A549 (cell line): ENCODE data around the gene NUDT2. TPM values are rescaled to one million over a fixed set of nuclear protein-coding genes. Genes with fewer than 3 reads are reported as not detected.
A peak's percentile ranks its signal among the peaks of the same experiment; 100 is the strongest.

Experiments
- ATAC-seq, 2 experiments: fragments of 200-7000 bp in 1 of 2; fragments of >200 bp in 1 of 2; cut with Nextera tagmentation in 1 of 2; cut with Tn5 transposase in 1 of 2; 3 replicates each; pipeline versions ENCODE4 v1.8.0 to v1.9.1; 2018 to 2020; ENCODE audit warnings: mild to moderate bottlenecking in 1 of 2, moderate library complexity in 1 of 2
- CTCF ChIA-PET: fragments of 300-600 bp; sonication (Branson Sonifier 250); formaldehyde crosslinking; extraction: SDS; loops from one replicate; lab custom pipeline; 2021; ENCODE audit warnings: antibody characterized with exemption, inconsistent platforms; lab: Yijun Ruan, JAX
- POLR2A ChIA-PET: fragments of 350-600 bp; formaldehyde crosslinking; extraction: SDS; loops from one replicate; lab custom pipeline; 2021; ENCODE audit warnings: antibody characterized with exemption, inconsistent platforms; lab: Yijun Ruan, JAX
- DNase-seq, 2 experiments: peaks; one replicate each; pipeline versions ENCODE4 v3.0.0 to v3.0.0-alpha.2; 2011 to 2016; ENCODE audit warnings: low read depth in 1 of 2, low spot score in 1 of 2
- FAIRE-seq: peaks from 2 replicates; lab custom pipeline; 2011; peaks lifted over from hg19 to GRCh38; lab: Jason Lieb, UNC
- H3K27ac ChIP-seq, 2 experiments: fragments of >200 bp; sonication (Bioruptor Twin); formaldehyde crosslinking; 3 replicates each; pipeline ENCODE4 v1.5.1; 2016 to 2017
- H3K4me1 ChIP-seq: fragments of >200 bp; sonication (Bioruptor Twin); formaldehyde crosslinking; 3 replicates; pipeline ENCODE4 v1.6.1; 2016
- H3K4me2 ChIP-seq: fragments of >200 bp; sonication (Bioruptor Twin); formaldehyde crosslinking; 3 replicates; pipeline ENCODE4 v1.6.1; 2016
- H3K4me3 ChIP-seq: fragments of >200 bp; sonication (Bioruptor Twin); formaldehyde crosslinking; 3 replicates; pipeline ENCODE4 v1.5.1; 2016
- H3K9me3 ChIP-seq: fragments of >200 bp; sonication (Bioruptor Twin); formaldehyde crosslinking; 3 replicates; pipeline ENCODE4 v1.6.1; 2016
- CEBPB ChIP-seq, 2 experiments: fragments of >200 bp in 1 of 2; sonication (Bioruptor Twin) in 1 of 2; formaldehyde crosslinking in 1 of 2; IDR thresholded peaks; 2 replicates each; pipeline ENCODE4 v1.6.1; 2012 to 2016
- EHF ChIP-seq: fragments of 250-450 bp; sonication (Bioruptor Pico); IDR thresholded peaks from 2 replicates; pipeline ENCODE4 v1.5.0; 2020; ENCODE audit warnings: mild to moderate bottlenecking
- EP300 ChIP-seq, 2 experiments: fragments of >200 bp; sonication (Bioruptor Twin); formaldehyde crosslinking; IDR thresholded peaks; 2 replicates in 1 of 2; 3 replicates in 1 of 2; pipeline ENCODE4 v1.6.1; 2016 to 2017
- ESRRA ChIP-seq: fragments of 150-350 bp; IDR thresholded peaks from 2 replicates; pipeline ENCODE4 v1.6.1; 2014; ENCODE audit warnings: mild to moderate bottlenecking, low read length, borderline replicate concordance
- FOSB ChIP-seq: fragments of 250-450 bp; sonication (Bioruptor Pico); IDR thresholded peaks from 2 replicates; pipeline ENCODE4 v1.5.0; 2020; ENCODE audit warnings: mild to moderate bottlenecking, moderate library complexity
- FOXS1 ChIP-seq: fragments of 250-450 bp; sonication (Bioruptor Pico); IDR thresholded peaks from 2 replicates; pipeline ENCODE4 v1.5.0; 2020; ENCODE audit warnings: mild to moderate bottlenecking, moderate library complexity
- HDAC2 ChIP-seq: fragments of 200-600 bp; sonication (generic); IDR thresholded peaks from 2 replicates; pipeline ENCODE4 v1.6.1; 2016
- HEYL ChIP-seq: fragments of 250-450 bp; sonication (Bioruptor Pico); IDR thresholded peaks from 2 replicates; pipeline ENCODE4 v1.8.0; 2021; ENCODE audit warnings: mild to moderate bottlenecking, moderate library complexity
- JUN ChIP-seq, 2 experiments: fragments of >200 bp; sonication (Bioruptor Twin); formaldehyde crosslinking; IDR thresholded peaks; 2 replicates in 1 of 2; 3 replicates in 1 of 2; pipeline ENCODE4 v1.6.1; 2016 to 2017
- MAFK ChIP-seq: fragments of 450-650 bp; IDR thresholded peaks from 2 replicates; pipeline ENCODE4 v1.6.1; 2014; ENCODE audit not compliant: partially characterized antibody
- NPAS2 ChIP-seq: fragments of 250-450 bp; sonication (Bioruptor Pico); IDR thresholded peaks from 2 replicates; pipeline ENCODE4 v1.8.0; 2022; ENCODE audit warnings: mild to moderate bottlenecking, moderate library complexity, borderline replicate concordance
- PBX3 ChIP-seq: IDR thresholded peaks from 2 replicates; pipeline ENCODE4 v1.6.1; 2012
- PHF8 ChIP-seq: fragments of 200-600 bp; sonication (generic); IDR thresholded peaks from 2 replicates; pipeline ENCODE4 v1.6.1; 2016; ENCODE audit warnings: low read depth, mild to moderate bottlenecking, antibody characterized with exemption, moderate library complexity, borderline replicate concordance
- RAD21 ChIP-seq, 2 experiments: fragments of >200 bp in 1 of 2; sonication (Bioruptor Twin) in 1 of 2; formaldehyde crosslinking in 1 of 2; IDR thresholded peaks in 1 of 2; conservative IDR thresholded peaks in 1 of 2; 2 replicates in 1 of 2; 3 replicates in 1 of 2; pipeline ENCODE4 v1.6.1; 2012 to 2018; ENCODE audit warnings: inconsistent platforms in 1 of 2
- RCOR1 ChIP-seq: fragments of 150-350 bp; IDR thresholded peaks from 2 replicates; pipeline ENCODE4 v1.6.1; 2014; ENCODE audit warnings: antibody characterized with exemption, low read length, low read depth
- RNF2 ChIP-seq: fragments of 200-600 bp; sonication (generic); IDR thresholded peaks from 2 replicates; pipeline ENCODE4 v1.6.1; 2016; ENCODE audit warnings: low read depth, mild to moderate bottlenecking, antibody characterized with exemption, moderate library complexity, borderline replicate concordance
- SMC3 ChIP-seq: fragments of >200 bp; sonication (Bioruptor Twin); formaldehyde crosslinking; IDR thresholded peaks from 3 replicates; pipeline ENCODE4 v1.6.1; 2018; ENCODE audit warnings: inconsistent platforms
- SREBF2 ChIP-seq: fragments of 450-650 bp; IDR thresholded peaks from 2 replicates; pipeline ENCODE4 v1.6.1; 2014; ENCODE audit warnings: mild to moderate bottlenecking, moderate library complexity
- TP53 ChIP-seq: fragments of 250-450 bp; sonication (Bioruptor Pico); IDR thresholded peaks from 2 replicates; pipeline ENCODE4 v1.5.0; 2021; ENCODE audit warnings: mild to moderate bottlenecking, moderate library complexity
- whole genome bisulfite sequencing: methylation state at CpG from one replicate; pipeline ENCODE4 v1.1.6; 2017; ENCODE audit errors: missing lambda C conversion rate; 5-methylcytosine and 5-hydroxymethylcytosine counted together
- polyA plus RNA-seq, 4 experiments: library from polyadenylated mRNA; depleted of rRNA in 3 of 4; stranded (reverse); fragments of >200 nt; fragmentation: RNase III in 1 of 4; extraction: RNeasy Plus Mini Kit Qiagen cat#74134 plus additional on column Dnase treatment in 1 of 4; gene quantifications; 2 replicates in 3 of 4; 3 replicates in 1 of 4; pipeline ENCODE4 v1.2.3, GENCODE V29; 2011 to 2017
- TF ChIP-seq, protein P1 (sequence below): fragments of 250-450 bp; sonication (Bioruptor Pico); IDR thresholded peaks from 2 replicates; pipeline ENCODE4 v1.5.0; 2021; ENCODE audit warnings: mild to moderate bottlenecking, moderate library complexity, borderline replicate concordance
- TF ChIP-seq, protein P2 (sequence below): fragments of >200 bp; sonication (Bioruptor Twin); formaldehyde crosslinking; IDR thresholded peaks from 3 replicates; pipeline ENCODE4 v1.5.1; 2016

NUDT2 gene
- polyA plus RNA-seq, 2 of the 4 experiments (the other 2 are of a cell fraction) = 25.5 to 26.4 TPM

- Histone ChIP-seq H3K27ac (no peak overlapping the region), H3K4me3 (no peak overlapping the region), H3K4me1 (peaks cover 6% of the 10 kb centered on the region; the same call in 2 of the 3 replicates), H3K9me3 (no peaks in the 10 kb centered on the region), H3K4me2 (no peak overlapping the region)
- ChIA-PET POLR2A (no interaction called here), CTCF (no interaction called here)
- FAIRE-seq = no peak
- no peak for ATAC-seq
- TF ChIP-seq FOXS1 = no peak
- TF ChIP-seq CEBPB (IDR thresholded peaks at IDR 0.05) = no peak
- TF ChIP-seq RAD21 (conservative IDR thresholded peaks at IDR 0.05 in 1 of 2, IDR thresholded peaks at IDR 0.05 in 1 of 2) = no peak
- TF ChIP-seq EHF (CRISPR knock-in tag) = no peak
- TF ChIP-seq, protein P1, sequence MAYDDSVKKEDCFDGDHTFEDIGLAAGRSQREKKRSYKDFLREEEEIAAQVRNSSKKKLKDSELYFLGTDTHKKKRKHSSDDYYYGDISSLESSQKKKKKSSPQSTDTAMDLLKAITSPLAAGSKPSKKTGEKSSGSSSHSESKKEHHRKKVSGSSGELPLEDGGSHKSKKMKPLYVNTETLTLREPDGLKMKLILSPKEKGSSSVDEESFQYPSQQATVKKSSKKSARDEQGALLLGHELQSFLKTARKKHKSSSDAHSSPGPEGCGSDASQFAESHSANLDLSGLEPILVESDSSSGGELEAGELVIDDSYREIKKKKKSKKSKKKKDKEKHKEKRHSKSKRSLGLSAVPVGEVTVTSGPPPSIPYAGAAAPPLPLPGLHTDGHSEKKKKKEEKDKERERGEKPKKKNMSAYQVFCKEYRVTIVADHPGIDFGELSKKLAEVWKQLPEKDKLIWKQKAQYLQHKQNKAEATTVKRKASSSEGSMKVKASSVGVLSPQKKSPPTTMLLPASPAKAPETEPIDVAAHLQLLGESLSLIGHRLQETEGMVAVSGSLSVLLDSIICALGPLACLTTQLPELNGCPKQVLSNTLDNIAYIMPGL = no peak
- TF ChIP-seq PBX3 = no peak
- TF ChIP-seq HEYL = no peak
- no peak for TF ChIP-seq HDAC2
- TF ChIP-seq MAFK = no peak
- TF ChIP-seq SMC3 = no peak
- no peak for TF ChIP-seq JUN (IDR thresholded peaks at IDR 0.05)
- no peak for TF ChIP-seq ESRRA
- no peak for TF ChIP-seq RCOR1
- TF ChIP-seq FOSB (CRISPR knock-in tag) = no peak
- no peak for TF ChIP-seq PHF8
- TF ChIP-seq, protein P2, sequence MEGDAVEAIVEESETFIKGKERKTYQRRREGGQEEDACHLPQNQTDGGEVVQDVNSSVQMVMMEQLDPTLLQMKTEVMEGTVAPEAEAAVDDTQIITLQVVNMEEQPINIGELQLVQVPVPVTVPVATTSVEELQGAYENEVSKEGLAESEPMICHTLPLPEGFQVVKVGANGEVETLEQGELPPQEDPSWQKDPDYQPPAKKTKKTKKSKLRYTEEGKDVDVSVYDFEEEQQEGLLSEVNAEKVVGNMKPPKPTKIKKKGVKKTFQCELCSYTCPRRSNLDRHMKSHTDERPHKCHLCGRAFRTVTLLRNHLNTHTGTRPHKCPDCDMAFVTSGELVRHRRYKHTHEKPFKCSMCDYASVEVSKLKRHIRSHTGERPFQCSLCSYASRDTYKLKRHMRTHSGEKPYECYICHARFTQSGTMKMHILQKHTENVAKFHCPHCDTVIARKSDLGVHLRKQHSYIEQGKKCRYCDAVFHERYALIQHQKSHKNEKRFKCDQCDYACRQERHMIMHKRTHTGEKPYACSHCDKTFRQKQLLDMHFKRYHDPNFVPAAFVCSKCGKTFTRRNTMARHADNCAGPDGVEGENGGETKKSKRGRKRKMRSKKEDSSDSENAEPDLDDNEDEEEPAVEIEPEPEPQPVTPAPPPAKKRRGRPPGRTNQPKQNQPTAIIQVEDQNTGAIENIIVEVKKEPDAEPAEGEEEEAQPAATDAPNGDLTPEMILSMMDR = no peak
- no peak for TF ChIP-seq SREBF2
- TF ChIP-seq EP300 (IDR thresholded peaks at IDR 0.05) = no peak
- TF ChIP-seq RNF2 = no peak
- TF ChIP-seq TP53 (CRISPR knock-in tag) = no peak
- no peak for DNase-seq
- 60% methylated on average over 2 of the region's 2 CpGs for WGBS
Observed at GRCh38 chr9:34322899-34323591, 6.3 kb upstream of the NUDT2 start.

GRCh38 chr9:34326690-34327089 lies 2.7 kb upstream of the NUDT2 start:
- no peak for TF ChIP-seq NPAS2 (CRISPR knock-in tag)
- peak; percentile 92 for TF ChIP-seq MAFK
- ChIA-PET POLR2A (no interaction called here), CTCF (no interaction called here)
- H3K4me2 ChIP-seq = no peak overlapping the region
- DNase-seq = no peak
- no peak overlapping the region for H3K4me3 ChIP-seq
- no peaks in the 10 kb centered on the region for H3K9me3 ChIP-seq
- peaks cover 10% of the 10 kb centered on the region; the same call in 2 of the 3 replicates for H3K4me1 ChIP-seq
- WGBS = 82% methylated on average over 1 of the region's 1 CpG
- peak overlapping the region in 1 of 2 experiments; percentile 47; a peak in 1 of 6 replicates for H3K27ac ChIP-seq
- FAIRE-seq = no peak
- ATAC-seq = no peak
